HG02571 (cell line): ENCODE measurements around the gene CNTNAP2.

Experiments used
- ATAC-seq: cut with Tn5 transposase; IDR thresholded peaks from one replicate; pipeline ENCODE4 v1.9.1; 2021; ENCODE audit warnings: mild to moderate bottlenecking, moderate library complexity; ENCODE audit not compliant: unreplicated experiment

The CNTNAP2 gene

DNA sequence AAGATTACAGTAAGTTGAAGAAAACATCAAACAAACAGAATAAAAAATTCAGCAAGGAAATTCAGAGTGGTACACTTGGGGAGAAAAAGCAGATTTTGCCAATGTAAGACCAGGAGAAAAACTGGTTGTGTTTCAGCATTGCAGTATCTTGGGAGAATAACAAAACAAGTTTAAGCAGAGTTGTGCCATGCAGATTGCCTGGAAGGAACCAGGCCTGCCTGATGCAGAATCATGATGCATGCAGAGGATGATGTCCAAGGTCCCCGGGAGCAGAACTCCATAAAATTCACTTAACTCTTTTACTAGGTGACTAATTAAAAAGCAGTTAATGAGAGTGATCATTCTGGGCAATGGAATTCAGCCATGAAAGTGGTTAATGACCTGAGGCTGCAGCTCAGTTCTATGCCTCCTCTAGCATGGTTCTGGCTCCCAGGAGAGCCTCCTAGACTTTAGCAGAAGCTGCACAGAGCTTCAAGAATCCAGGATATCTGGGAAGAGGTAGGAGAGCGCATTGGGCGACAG lies 2094.3 kb downstream of the CNTNAP2 start:
- no peak for ATAC-seq

DNA sequence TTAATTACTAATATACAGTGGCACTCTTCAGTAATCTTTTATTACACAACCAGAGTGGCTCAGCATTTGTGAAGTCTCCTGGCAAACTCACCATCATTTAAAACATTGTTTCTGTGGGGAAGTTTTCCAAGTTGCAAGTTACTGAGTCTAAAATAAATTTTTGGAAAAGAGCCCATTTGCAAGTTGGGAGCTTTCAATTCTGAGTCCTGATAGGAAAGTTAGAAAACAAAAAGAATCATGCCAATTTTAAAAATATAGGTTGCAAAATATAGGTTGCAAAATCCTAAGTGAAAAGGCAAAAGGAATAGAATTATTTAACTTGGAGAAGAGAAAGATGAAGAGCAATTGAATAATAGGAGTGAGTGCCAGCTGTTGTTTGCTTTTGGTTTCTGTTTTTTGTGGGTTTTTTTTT lies 2095.1 kb downstream of the CNTNAP2 start:
- ATAC-seq = no peak

DNA sequence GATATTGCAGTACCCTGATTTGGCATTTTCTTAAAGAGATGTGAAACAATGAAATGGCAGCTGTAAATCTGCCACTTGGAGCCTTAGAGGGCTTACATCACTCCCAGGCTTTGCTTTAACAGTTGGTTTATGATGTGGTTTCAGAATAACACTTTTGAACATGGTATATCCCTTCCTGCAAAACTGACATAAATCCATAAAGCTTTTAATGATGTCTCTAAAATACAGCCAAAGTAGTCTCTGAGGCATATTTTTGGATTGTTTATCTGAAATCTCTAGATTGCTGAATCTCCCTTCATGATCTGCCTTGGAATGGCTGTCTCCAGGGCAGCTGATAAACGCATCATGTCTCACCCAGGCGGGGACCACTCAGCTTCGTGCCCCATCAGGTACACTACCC lies 2096.1 kb downstream of the CNTNAP2 start:
- no peak for ATAC-seq

DNA sequence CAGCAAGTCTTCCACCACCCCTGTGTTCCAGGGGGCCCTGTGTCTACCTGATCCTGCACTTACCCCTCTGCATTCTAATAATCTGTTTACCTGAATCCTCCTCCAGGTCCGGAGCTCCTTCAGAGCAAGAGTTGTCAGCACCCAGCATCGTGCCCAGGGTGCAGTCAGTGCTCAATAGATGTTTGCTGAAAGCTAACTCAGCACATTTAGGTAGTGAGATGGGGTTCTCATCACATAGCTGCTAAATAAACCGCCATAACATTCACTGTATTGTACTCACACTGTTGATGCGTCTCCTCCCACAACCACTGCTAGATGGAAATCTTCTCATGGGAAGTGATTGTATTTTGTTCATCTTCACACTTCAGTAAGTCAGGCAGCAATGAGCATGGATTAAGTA lies 2097.5 kb downstream of the CNTNAP2 start:
- ATAC-seq = no peak

DNA sequence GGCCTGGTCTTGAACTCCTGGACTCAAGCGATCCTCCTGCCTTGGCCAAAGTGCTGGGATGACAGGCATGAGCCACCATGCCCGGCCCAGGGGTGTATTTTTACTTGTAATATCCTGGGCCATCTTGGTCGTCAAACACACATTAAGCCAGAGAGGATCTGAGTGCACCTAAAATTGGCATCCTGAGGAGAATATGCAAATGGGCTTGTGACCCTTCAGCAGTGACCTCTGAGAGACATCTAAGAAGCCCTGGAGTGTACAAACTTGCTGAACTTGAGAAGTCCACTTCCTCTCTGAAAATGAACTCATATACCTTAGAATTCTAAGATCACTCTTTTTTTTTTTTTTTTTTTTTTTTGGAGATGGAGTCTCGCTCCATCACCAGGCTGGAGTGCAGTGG lies 2102.0 kb downstream of the CNTNAP2 start:
- no peak for ATAC-seq

DNA sequence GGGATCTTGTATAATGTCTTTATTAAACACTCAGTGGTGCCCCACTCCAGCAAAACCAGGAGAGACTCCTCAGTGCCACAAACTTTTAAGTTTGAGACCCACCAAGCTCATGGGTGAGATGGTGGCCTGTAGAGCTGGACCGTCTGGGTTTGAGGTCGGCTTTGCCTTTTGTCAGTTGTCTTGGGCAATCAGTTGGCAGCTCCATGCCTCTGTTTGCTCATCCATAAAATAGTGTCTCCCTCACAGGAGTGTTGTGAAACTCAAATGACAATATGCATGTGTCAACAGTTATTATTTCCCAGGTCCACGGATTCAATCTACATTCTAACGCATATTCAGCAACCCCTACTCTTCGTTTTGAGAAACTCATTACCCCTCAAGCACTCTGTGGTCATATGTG lies 2106.1 kb downstream of the CNTNAP2 start:
- ATAC-seq = no peak

DNA sequence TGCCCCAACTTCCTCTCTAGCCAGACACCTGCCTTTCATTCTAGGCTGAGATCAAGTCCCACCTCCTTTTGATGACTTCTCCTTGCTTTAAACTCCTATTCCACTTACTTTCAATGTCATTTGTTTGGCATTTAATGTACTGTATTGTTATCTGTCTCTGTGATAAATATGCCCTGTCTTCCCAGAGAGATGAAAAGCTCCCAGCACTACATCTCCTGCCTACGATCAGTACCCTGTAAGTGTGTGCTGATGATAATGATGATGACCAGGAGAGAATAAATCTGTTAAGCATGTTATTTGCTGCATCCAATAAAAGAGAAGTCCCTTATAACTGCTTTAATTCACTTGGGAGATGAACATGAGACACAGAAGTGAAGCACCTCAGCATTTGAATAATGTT lies 2106.6 kb downstream of the CNTNAP2 start:
- ATAC-seq = no peak

DNA sequence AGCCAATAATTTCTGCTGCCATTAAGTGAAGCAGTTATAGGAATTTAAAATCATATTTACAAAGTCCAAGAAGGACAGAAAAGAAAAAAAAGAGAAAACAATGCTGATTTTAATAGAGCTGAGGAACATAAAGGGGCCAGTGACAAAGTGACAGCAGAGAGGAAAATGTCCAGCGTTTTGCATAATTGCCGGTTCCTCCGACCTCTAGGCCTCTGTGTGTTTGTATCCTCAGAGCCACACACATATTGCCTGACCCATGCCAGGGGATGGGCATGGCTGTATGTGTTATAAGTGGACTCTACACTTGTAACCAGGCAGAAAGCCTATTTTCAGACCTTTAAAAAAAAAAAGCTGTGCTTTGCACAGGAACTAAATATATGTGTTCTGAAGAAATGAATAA lies 2107.1 kb downstream of the CNTNAP2 start:
- ATAC-seq = no peak

DNA sequence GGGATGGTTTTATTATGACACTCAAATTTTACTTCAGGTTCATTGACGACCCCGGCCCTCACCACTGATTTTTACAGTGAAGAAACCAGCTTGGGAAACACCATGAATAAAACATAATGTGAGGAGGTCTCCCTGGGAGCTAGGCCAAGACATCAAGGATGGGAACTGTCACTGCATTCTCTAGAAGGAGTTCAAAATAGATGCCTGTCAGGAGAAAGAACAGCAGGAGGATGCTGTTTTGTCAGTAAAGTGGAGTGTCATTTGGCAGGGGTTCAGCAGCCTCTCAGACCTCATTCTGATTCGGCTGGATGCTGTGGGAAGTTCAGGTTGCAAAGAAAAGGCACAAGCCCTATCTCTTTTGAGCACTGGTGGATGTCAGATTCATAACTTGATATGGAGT lies 2113.7 kb downstream of the CNTNAP2 start:
- no peak for ATAC-seq

DNA sequence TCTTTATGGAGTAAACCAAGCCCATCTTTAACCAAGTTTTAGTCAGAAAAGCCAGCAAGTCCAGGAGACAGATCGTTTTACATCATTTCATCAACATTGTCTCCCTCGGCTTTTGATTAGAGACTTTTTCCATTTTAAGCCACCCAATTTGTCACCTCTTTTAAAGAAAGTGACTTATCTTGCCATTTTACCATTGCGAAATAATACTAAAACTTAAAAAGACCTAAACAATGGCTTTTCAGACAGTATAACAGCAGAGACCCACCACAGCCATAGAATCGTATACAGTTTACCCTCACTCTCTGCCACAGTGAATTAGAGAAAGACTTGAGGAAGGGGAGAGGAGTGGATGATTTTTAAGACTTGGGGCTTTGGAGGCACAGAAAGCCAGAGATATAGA lies 2114.3 kb downstream of the CNTNAP2 start:
- no peak for ATAC-seq

DNA sequence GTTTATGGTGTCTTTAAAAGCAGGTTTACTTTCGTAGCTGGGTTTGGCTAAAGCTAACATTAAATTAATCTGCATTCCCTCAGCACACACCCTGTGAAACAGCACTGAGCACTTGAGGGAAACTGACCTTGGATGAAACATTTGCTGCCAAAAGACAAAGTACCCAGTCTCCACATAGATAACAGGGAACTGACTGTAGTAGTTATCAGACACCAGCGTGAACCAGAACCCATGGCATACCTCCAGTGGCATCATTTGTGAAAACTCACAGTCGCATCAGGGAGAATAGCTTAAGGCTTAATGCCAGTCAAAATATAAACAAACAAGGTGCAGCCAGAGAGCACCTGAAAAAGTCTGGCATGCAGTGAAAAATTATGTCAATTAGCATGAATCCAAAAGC lies 2116.2 kb downstream of the CNTNAP2 start:
- no peak for ATAC-seq

DNA sequence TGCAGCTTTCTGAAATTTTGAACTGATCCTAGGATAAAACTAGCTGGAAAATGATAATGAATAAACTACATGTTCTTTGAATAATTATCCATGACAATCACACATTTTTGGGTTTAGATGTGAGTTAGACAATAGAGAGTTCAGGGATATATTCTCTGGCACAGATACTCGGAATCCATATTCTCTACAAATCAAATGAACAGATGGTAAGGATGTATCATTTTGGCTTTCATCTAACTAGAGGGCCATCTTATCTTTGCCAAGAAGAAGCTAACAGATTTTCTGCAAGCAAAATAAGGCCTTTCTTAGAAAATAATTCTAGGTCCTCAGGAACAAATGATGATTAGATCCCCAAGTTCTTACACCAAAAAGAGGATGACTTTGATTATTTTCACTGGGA lies 2118.1 kb downstream of the CNTNAP2 start:
- no peak for ATAC-seq

DNA sequence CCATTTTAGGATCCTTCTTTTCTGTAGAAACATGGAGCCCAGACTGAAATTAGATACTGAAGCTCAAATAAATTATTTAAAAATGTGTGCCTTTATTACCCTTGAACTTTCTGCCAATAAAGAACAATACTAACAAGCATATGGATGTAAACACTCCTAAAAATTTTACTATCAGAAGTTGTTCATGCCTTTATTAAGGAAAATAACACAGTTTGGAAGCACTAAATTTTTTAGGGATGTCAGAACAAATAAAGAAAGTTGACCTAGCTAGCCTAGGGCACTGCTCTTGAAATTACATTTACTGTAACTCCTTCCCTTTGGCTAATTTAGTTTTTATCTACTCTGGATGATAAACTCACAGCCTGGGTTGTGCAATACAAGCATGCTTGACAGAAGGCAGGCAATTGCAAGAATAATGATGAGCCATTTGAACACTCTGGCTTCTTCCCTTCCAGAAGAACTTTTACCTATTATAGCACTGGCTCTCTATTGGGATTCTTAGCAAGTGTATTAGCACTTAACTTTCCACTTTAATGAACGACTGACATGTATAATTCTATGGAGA lies 2122.2 kb downstream of the CNTNAP2 start:
- no peak for ATAC-seq

DNA sequence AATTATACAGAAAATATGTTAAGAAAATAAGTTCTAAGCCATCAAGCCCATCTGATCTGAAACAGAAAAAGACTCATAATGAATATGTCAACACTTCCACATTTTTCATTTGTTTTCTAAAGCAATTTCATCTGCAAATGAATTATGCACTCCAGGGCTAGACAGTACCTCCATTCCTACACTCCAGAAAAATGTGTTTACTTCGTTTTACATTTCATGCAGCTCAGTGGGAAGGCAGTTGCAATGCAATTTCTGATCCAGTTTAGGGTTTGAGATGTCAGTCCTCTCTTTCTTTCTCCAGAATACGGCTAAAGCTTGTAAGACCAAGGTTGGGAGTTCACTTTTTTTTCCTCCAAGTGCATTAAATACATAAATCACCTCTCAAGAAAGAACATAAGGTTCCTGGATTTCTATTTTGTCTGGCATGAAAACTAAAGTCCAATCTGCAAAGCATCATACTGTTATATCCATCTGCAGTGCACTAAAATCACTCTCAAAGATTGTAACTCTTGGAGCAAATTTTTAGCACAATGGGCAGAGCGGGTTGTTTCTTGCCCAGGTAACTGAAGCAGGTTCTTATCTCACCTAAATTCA lies 2125.2 kb downstream of the CNTNAP2 start:
- ATAC-seq = no peak

DNA sequence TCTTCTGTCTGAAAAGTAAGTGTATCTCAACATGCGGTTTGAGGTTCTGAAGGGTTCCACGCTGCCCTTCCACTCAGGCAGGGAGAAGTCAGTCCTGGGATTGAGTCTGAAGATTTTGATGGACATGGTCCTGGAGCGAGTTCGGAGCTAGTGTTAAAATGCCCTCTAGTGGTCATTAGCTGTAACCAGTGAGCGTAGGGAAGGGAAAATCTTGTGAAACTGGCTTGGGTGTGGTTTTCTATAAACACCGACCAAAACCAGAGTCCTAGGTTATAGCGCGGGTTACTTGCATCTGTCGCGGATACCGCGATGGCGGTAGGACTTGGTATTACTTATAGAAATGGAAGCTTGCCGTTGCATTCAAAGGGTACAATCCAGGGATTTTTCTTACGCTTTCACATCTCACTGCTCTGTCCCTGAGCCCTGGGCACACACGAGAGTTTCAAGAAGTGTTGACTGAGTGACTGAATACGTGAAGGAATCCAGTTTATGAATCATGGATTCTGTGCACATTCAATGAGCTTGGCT lies 2125.8 kb downstream of the CNTNAP2 start:
- peak; percentile 94 for ATAC-seq

DNA sequence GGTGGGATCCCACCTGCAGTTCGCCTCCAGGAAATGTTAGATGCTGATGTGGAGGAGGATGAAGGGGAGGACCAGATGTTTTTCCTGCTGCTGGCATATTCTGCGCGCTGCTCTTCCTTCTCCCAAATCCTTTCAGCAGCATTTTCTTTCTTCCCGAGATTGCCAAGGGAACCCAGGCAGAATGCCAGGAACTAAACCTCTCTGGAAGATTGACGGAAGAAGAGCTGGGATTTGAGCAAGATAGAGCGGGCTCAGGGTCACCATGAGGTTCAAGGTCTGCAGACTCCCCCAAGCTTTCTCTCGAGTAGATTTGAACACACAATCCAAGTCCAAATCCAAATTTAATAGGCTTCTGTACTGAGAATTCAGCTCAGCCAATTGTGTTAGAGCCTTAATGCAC lies 2128.8 kb downstream of the CNTNAP2 start:
- no peak for ATAC-seq

DNA sequence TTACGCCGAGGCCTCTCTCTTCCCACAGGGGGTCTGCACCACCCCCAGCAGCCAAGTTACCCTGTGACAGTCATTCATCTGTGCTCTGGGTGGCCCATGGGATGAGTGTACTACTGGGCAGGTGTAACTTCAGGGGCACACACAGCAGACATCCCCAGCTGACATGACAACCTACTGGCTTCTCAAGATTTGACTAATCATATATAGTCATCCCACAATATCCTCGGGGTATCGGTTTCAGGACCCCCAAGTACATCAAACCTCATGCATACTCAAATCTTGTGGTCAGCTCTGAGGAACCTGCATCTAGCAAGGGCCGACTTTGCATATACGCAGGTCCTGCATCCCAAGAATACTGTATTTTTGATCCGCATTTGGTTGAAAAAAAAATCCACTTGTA lies 2137.0 kb downstream of the CNTNAP2 start:
- peak; percentile 88 for ATAC-seq

DNA sequence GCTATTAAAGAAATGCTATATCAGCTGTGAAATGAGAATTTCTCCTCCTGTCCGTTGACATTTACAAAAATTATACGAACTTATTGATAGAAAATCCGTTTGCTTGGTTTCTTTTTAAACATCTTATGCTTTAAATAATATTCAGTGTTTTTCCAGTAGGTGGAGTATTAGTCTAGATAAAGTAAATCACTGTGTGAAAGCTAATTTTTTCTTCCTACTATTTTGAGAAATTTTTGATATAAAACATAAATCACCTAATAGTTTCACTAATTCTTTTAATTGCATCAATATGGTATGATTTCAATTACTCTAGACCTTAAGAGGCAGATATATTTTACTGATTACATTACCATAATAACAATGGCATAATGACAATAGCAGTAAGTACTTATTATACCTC lies 2138.7 kb downstream of the CNTNAP2 start:
- ATAC-seq = no peak

DNA sequence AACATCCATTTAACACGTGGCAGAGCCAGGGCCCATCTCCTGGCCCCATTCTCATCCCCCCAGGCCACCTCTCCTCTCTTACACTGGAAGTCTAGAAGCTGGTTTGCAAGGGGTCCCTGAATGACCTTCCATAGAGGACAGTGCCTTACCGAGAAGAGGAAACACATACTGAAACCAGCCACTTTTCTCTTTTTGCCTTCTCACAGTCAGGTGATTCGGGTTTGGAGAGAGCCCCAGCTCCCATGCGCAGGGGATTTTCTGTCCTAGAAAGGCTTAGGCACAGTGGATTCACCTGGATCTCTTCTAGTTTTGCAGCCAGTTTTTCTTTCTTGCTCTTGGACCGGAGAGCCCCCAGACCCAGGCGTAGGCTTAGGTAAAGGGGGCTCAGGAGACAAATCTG lies 2139.8 kb downstream of the CNTNAP2 start:
- no peak for ATAC-seq

DNA sequence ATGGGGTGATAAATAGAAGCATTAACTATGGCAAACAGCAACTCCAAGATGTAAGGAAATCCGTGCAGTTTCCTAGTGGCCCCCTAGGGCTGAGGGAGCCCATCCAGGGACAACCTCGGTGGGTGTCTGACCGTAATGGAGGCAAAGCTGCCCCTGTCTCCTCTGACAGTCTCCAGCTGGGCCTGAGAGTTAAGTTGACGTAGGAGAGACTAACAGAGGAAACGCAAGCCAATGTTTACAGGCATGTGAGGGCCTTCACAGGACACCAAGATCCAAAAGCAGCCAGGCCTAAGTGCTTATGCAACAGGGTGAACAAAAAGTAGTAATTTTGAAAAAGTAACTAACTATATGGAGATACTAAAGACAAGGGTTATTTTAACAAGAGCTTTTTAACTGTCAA lies 2144.0 kb downstream of the CNTNAP2 start:
- no peak for ATAC-seq

DNA sequence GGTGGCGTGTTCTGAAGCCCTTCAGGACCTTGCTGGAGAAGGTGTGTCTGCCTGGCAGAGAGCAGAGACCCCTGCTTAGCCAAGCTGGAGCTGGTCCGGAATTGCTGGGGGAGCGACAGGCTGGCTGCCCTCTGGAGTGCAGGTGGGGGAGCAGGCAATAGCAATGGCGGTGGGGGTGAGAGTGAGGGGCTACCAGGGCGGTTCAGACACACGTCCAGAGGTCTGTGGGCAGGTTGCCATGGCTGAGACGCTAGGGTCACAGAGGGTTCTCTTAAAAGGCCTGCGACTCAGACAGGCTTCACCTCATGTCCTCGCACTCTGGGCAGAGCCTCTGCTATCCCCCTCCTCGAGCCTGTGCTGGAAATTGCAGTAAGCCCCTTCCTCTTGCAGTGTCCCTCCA lies 2144.9 kb downstream of the CNTNAP2 start:
- ATAC-seq = no peak

DNA sequence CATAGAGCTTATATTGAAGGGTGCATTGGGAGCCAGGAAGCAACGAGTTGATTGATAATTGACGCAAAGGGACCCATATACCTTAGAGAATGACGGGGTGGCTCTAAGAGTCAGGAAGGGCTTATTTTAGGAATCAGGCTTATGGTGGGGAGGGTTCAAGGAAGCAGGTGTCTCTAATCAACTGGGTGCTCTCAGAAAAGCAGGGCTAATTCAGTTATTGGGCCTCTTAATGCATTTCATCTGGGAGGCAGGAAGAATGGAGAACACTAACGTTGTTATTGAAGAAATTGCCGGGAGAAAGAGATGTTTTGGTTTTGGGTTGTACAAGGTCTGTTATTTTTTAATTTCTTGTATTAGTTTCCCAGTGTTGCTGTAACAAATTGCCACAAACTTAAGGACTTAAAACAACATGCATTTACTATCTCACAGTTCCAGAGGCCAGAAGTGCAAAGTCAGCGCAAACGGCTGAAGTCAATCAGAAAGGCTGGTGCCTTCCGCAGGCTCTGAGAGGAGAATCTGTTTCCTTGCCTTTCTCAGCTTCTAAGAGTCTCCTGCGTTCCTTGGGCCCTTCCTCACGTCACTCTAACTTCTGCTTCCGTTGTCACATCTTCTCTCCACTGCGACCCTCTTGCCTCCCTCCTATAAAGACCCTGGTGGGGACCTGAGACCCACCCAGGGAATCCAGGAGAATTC lies 2145.5 kb downstream of the CNTNAP2 start:
- ATAC-seq = no peak
